Smooth muscle cell (in vitro differentiated cells): Measurements from ENCODE around the gene APC2. TPM values are rescaled to one million over a fixed set of nuclear protein-coding genes. Genes with fewer than 3 reads are reported as not detected.

Experiments
- DNase-seq: peaks from one replicate; lab custom pipeline; 2025; ENCODE audit not compliant: unreplicated experiment; lab: John Stamatoyannopoulos, UW
- H2AFZ ChIP-seq: fragments of 200-600 bp; sonication (generic); 2 replicates; pipeline ENCODE4 v1.6.0; 2016; ENCODE audit warnings: antibody characterized with exemption, low read depth, mild to moderate bottlenecking
- H3F3A ChIP-seq: fragments of 200-600 bp; sonication (generic); 2 replicates; pipeline ENCODE4 v1.6.0; 2017; ENCODE audit warnings: antibody characterized with exemption, low read depth
- H3K27ac ChIP-seq: fragments of 200-600 bp; sonication (generic); 2 replicates; pipeline ENCODE4 v1.5.1; 2016; ENCODE audit warnings: low read depth, mild to moderate bottlenecking
- H3K27me3 ChIP-seq: fragments of 200-600 bp; sonication (generic); 2 replicates; pipeline ENCODE4 v1.6.1; 2016; ENCODE audit warnings: low read depth, mild to moderate bottlenecking
- H3K36me3 ChIP-seq: fragments of 200-600 bp; sonication (generic); 2 replicates; pipeline ENCODE4 v1.5.1; 2016; ENCODE audit warnings: low read depth
- H3K4me1 ChIP-seq: fragments of 200-600 bp; sonication (generic); 2 replicates; pipeline ENCODE4 v1.5.1; 2016; ENCODE audit warnings: low read depth
- H3K4me2 ChIP-seq: fragments of 200-600 bp; sonication (generic); 2 replicates; pipeline ENCODE4 v1.6.0; 2016; ENCODE audit warnings: mild to moderate bottlenecking
- H3K4me3 ChIP-seq: fragments of 200-600 bp; sonication (generic); 2 replicates; pipeline ENCODE4 v1.5.1; 2016; ENCODE audit warnings: mild to moderate bottlenecking
- H3K79me2 ChIP-seq: fragments of 200-600 bp; sonication (generic); 2 replicates; pipeline ENCODE4 v1.6.0; 2016; ENCODE audit warnings: low read depth, mild to moderate bottlenecking
- H3K9ac ChIP-seq: fragments of 200-600 bp; sonication (generic); 2 replicates; pipeline ENCODE4 v1.6.0; 2016; ENCODE audit warnings: low read depth
- H3K9me3 ChIP-seq: fragments of 200-600 bp; sonication (generic); replicated peaks from 2 replicates; pipeline ENCODE4 v1.5.1; 2016; ENCODE audit warnings: low read depth
- H4K20me1 ChIP-seq: fragments of 200-600 bp; sonication (generic); 2 replicates; pipeline ENCODE4 v1.6.0; 2016; ENCODE audit warnings: low read depth
- WGBS: methylation state at CpG from one replicate; pipeline ENCODE4 v1.1.7; 2016; ENCODE audit warnings: low lambda C conversion rate; 5-methylcytosine and 5-hydroxymethylcytosine counted together
- polyA plus RNA-seq: library from polyadenylated mRNA; unstranded; fragments of >200 nt; fragmentation: Nextera tagmentation; extraction: Ambion mirVana; gene quantifications from 2 replicates; pipeline ENCODE4 v1.2.1, GENCODE V29; 2016
- total RNA-seq: library from RNA; depleted of rRNA; stranded (reverse); fragments of >200 nt; gene quantifications from 2 replicates; pipeline ENCODE4 v1.2.3, GENCODE V29; 2014
- TF ChIP-seq, protein P1 (sequence below): fragments of 200-600 bp; sonication (generic); IDR thresholded peaks from 2 replicates; pipeline ENCODE4 v1.5.1; 2017; ENCODE audit warnings: borderline replicate concordance, mild to moderate bottlenecking, antibody characterized with exemption; ENCODE audit not compliant: insufficient read depth, poor library complexity, severe bottlenecking

The APC2 gene
- total and polyA plus RNA-seq, 2 experiments from 2014 or later, result 0.18 to 0.30 TPM

DNA sequence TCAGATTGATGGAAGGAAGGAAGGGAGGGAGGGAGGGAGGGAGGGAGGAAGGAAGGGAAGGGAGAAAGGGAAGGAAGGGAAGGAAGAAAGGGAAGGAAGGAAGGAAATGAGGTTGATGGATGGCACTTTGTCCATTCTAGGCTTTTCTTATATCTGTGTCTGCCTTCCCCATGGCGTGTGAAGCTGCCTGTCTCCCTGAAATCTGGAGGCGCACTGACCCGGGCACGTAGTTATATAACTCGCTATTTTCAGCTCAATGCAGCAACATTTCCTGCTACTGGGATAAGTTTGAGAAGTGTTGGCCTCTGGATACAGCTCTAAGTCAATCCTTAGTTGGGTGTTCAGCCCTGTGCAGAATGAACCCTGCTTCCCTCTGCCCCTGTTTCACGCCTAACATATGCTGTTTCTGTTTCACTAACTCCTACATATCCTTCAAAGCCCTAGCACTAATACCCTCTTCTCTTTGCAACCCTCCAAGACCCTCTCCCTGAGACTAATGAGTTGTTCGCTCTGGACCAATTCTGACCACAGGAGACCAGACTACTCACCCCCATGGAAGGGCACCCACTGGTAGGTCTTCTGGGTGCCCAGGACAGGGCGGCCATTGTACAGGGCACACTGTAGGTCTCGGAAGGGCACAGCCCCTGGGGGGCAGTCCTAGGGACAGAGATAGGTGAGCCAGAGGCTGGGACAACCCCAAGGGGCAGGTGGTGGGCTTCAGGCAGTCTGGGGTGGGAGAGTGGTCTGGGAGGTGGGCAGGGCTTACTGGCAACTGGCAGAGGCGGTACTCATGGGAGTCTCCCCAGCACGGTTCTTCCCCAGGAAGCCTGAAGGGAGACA lies 59.9 kb downstream of the APC2 start:
- H3K79me2 ChIP-seq, result no peaks in the 10 kb centered on the region
- no peaks in the 10 kb centered on the region for H4K20me1 ChIP-seq
- peaks cover 16% of the 10 kb centered on the region for H3F3A ChIP-seq
- H3K27me3 ChIP-seq, result no peaks in the 10 kb centered on the region
- 80% methylated on average over 9 of the region's 11 CpGs for WGBS
- no peak overlapping the region for H3K9ac ChIP-seq
- H3K9me3 ChIP-seq, result no peaks in the 10 kb centered on the region
- no peak overlapping the region for H2AFZ ChIP-seq
- no peak overlapping the region for H3K27ac ChIP-seq
- H3K4me2 ChIP-seq, result peak overlapping the region; percentile 37
- H3K4me1 ChIP-seq, result peaks cover 11% of the 10 kb centered on the region
- TF ChIP-seq, protein P1, sequence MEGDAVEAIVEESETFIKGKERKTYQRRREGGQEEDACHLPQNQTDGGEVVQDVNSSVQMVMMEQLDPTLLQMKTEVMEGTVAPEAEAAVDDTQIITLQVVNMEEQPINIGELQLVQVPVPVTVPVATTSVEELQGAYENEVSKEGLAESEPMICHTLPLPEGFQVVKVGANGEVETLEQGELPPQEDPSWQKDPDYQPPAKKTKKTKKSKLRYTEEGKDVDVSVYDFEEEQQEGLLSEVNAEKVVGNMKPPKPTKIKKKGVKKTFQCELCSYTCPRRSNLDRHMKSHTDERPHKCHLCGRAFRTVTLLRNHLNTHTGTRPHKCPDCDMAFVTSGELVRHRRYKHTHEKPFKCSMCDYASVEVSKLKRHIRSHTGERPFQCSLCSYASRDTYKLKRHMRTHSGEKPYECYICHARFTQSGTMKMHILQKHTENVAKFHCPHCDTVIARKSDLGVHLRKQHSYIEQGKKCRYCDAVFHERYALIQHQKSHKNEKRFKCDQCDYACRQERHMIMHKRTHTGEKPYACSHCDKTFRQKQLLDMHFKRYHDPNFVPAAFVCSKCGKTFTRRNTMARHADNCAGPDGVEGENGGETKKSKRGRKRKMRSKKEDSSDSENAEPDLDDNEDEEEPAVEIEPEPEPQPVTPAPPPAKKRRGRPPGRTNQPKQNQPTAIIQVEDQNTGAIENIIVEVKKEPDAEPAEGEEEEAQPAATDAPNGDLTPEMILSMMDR, result no peak
- H3K36me3 ChIP-seq, result no peaks in the 10 kb centered on the region
- H3K4me3 ChIP-seq, result no peak overlapping the region
- no peak for DNase-seq

DNA sequence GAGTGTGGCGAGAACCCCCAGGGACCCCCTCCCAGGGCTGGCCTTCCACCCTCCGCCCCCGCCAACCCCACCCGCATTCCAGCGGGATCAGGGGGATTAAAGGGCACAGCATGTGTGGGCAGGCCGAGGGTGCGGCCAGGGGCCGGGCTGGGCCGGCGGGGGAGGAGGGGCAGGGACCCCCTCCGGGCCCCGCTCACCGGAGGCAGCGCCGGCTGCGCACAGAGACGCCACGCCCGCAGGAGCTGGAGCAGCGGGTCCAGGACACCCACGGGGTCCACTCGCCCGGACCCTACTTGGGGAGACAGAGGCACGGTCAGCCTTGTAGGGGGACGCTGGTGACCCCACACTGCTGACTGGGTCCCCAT lies 60.5 kb downstream of the APC2 start:
- Histone ChIP-seq H3K79me2 (no peaks in the 10 kb centered on the region), H3K4me2 (peak overlapping the region; percentile 37), H4K20me1 (no peaks in the 10 kb centered on the region), H3K4me1 (peaks cover 11% of the 10 kb centered on the region), H3F3A (peaks cover 16% of the 10 kb centered on the region), H3K9me3 (no peaks in the 10 kb centered on the region), H3K9ac (no peak overlapping the region), H2AFZ (no peak overlapping the region), H3K4me3 (peak overlapping the region; percentile 18), H3K27me3 (no peaks in the 10 kb centered on the region), H3K36me3 (no peaks in the 10 kb centered on the region), H3K27ac (no peak overlapping the region)
- 59% methylated on average over 7 of the region's 25 CpGs for WGBS
- TF ChIP-seq, protein P1, result no peak
- DNase-seq, result no peak

DNA sequence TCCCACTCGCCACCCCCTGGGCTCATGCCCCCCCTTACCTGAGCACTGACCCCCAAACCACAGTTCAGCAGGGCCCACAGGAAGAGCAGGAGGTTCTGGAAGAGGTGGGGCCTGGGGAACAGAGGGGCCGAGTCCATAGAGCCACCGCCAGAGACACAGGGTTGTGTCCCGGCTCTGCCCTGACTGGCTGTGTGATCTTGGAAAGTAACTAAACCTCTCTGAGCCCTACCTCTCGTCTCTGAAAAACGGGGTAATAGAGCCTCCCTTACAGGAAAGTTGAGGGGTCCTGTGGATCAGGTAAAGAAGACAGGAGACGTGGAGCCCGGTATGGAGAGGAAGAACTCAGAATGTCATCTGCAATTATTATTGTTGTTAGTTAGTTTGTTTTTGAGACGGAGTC lies 60.9 kb downstream of the APC2 start:
- no peak overlapping the region for H3K9ac ChIP-seq
- peak overlapping the region; percentile 18 for H3K4me3 ChIP-seq
- H3K79me2 ChIP-seq, result no peaks in the 10 kb centered on the region
- H3K36me3 ChIP-seq, result no peaks in the 10 kb centered on the region
- H4K20me1 ChIP-seq, result no peaks in the 10 kb centered on the region
- H3K4me1 ChIP-seq, result peaks cover 11% of the 10 kb centered on the region
- H3K9me3 ChIP-seq, result no peaks in the 10 kb centered on the region
- no peak for DNase-seq
- WGBS, result 83% methylated on average over 8 of the region's 9 CpGs
- H3F3A ChIP-seq, result peaks cover 16% of the 10 kb centered on the region
- TF ChIP-seq, protein P1, result no peak
- peak overlapping the region; percentile 37 for H3K4me2 ChIP-seq
- no peak overlapping the region for H3K27ac ChIP-seq
- H3K27me3 ChIP-seq, result no peaks in the 10 kb centered on the region
- H2AFZ ChIP-seq, result no peak overlapping the region
